HG02981 (cell line): ENCODE measurements around the gene PRMT7.

Experiments used
- ATAC-seq: cut with Tn5 transposase; IDR thresholded peaks from one replicate; pipeline ENCODE4 v1.9.1; 2021; ENCODE audit warnings: mild to moderate bottlenecking, moderate library complexity; ENCODE audit not compliant: unreplicated experiment

The PRMT7 gene, protein sequence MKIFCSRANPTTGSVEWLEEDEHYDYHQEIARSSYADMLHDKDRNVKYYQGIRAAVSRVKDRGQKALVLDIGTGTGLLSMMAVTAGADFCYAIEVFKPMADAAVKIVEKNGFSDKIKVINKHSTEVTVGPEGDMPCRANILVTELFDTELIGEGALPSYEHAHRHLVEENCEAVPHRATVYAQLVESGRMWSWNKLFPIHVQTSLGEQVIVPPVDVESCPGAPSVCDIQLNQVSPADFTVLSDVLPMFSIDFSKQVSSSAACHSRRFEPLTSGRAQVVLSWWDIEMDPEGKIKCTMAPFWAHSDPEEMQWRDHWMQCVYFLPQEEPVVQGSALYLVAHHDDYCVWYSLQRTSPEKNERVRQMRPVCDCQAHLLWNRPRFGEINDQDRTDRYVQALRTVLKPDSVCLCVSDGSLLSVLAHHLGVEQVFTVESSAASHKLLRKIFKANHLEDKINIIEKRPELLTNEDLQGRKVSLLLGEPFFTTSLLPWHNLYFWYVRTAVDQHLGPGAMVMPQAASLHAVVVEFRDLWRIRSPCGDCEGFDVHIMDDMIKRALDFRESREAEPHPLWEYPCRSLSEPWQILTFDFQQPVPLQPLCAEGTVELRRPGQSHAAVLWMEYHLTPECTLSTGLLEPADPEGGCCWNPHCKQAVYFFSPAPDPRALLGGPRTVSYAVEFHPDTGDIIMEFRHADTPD

DNA sequence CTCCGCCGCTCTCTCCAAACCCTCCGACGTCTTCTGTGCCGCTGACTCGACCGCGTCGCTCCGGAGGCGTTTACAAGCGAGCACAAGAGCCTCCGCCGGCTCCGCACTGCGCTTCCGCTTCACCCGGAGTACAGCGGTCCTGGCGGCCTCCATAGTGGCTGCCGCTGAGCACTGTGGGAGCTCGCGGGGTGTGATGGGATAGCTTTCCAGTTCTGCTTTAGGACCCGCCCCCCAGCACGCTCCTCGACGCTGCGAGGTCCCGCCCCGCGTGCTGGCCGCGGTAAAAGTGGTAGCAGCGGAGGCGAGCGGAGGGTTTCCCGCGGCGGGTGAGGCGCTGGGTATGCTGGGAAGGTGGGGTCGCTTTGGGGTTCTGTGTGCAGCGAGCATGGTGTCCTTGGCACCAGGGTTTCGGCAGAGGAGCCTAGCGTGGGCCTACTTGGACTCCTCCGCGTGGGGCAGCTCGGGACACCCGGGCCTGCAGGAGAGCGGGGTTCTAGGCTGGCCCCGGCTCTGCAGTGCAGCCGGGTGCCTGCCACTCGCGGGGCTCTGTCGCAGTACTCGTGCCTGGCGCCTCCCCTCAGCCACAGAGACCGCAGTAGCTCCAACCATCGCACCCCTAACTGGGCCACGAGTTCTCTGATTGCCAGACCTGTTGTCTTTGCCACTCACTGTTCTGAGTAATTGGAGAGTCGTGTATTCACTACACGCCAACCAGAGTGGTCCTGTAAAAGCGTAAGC, at the start of gene PRMT7, which contains the start of gene SLC7A6OS:
PRMT7 (plus strand) TSS at position 246 of the 738 bp plus-strand sequence. CDS start 4,961 bp downstream, outside the sequence.
SLC7A6OS (minus strand) TSS at position 173 of the 738 bp plus-strand sequence; CDS start at position 153, 20 bp downstream.
- peak; percentile 96 for ATAC-seq

DNA sequence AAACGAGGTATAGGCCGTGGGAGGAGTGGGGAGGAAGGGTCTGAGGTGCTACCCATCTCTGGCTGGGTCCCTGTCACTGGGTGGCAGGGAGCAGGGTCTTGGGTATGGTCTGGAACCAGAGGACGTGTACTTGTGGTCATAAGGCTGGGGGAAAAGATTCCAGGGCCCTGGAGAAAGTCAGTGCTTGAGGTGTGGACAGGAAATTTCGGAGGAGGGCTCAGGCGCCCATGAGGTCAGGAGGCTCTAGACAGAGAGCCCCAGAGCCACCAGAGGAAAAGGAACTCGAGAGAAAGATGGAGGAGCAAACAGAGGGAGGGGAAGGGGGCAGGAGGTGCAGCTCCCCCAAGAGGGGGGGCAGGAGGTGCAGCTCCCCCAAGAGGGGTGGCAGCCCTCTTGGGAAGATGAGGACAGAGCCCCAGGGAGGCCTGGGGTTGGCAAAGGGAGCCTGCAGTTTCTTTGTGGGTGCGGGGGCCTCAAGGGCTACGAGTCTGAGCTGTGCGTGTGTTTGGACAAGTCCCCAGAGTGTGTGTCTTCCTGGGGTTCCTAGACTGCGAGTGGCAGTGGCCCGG, 47.2 kb upstream of the PRMT7 start:
- ATAC-seq: peak; percentile 12

- ATAC-seq: peak; percentile 53
Observed at GRCh38 chr16:68264128-68265077, 46.4 kb upstream of the PRMT7 start, which contains the start of gene SLC7A6. SLC7A6 (plus strand) TSS chr16:68264526; CDS start chr16:68274727, 10,201 bp downstream.

- ATAC-seq: peak; percentile 14
Observed at GRCh38 chr16:68265078-68265920, 45.5 kb upstream of the PRMT7 start.

DNA sequence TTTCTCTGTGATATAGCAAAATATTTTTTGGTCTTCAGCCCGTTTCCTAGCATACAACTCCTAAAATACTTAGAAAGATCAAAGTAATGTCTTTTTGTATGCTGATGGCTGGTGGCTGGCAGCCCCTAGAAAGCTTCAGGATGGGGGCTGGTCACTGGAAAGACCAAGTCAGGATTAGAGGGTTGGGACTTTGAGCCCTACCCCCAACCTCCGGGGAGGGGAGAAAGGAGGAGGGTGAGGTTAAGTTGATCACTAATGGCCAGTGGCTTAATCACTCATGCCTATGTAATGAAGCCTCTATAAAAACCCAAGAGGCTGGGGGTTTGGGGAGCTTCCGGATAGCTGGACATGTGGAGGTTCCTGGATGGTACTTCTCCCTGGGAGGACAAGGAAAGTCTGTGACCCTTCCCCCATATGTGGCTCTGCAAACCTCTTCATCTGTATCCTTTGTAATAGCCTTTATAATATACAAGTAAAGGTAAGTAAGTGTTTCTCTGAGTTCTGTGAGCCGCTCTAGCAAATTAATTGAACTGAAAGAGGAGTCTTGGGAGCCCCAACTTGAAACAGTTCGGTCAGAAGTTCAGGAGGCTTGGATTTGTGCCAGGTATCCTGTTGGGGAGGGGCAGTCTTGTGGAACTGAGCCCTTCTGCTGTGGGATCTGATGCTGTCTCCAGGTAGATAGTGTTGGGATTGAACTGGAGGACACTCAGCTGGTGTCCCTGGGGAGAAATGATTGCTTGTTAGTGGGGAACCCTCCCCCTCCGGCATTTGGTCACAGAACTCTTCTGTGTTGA, 43.0 kb upstream of the PRMT7 start:
- no peak for ATAC-seq

- ATAC-seq: no peak
Observed at GRCh38 chr16:68269793-68270192, 41.0 kb upstream of the PRMT7 start.

DNA sequence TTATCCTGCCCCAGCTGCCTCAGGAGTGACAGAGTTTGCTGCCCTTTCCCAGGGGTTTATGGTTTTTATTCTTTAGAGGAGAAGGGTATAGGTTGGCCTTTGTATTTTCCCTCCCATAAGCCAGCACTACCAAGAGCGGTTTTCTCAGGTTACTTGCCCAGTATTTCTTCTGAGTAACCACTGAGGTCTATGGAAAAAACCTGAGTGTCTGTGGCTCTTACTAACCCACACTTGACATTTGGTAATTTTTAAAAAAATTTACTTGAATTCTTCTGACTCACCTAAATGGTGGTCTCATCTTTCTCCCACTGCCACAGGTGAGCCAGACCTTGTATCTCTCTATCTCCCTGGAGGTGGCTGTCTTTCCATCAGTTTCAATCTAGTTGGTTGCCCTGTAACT, 40.5 kb upstream of the PRMT7 start:
- no peak for ATAC-seq

DNA sequence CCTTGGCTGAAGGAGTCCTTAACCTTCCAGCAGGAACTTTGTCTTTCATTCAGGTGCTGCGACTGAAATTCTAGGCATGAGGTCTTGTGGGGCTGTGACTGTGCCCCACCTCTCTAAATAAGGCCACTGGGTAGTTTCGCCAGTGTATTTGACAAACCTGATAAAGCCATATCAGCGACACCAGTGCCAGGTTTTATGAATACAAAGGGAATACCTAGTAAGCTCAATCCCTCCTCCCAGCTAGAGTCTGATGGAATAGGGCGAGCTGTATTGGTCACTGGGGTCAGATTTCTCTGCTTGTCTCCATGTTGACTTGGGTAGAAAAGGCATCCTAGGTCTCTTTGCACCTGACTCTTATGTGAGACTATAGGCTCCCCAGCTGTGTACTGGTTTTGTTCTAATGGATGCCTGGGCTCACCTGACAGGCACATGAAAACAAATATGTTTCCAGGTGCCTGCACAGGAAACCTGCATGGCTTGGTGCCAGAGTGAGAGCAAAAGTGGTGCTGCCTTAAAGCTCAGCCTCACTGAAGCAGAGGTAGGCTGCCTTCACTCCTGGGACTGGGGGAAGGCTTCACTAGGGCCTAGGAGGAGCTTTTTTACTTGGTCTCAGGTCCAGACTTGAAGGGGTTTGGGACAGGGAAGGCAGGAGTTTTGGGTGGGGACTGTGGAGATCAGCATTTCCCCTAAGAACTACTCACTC, 38.2 kb upstream of the PRMT7 start:
- ATAC-seq: no peak

- no peak for ATAC-seq
Observed at GRCh38 chr16:68273459-68273858, 37.4 kb upstream of the PRMT7 start.

DNA sequence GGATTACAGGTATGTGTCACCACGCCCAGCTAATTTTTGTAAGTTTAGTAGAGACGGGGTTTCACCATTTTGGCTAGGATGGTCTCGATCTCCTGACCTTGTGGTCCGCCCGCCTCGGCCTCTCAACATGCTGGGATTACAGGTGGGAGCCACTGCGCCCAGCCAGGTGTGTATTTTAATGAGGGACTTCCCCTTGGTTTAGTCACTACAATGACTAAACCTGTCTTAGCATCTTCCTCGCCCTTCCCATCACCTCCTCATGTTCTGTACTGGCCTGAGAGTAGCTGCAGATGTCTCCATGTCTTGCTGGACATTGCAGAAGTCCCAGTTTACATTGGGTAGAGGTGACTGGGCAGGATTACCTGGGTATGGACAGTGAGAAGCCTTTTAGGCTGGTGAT, 36.9 kb upstream of the PRMT7 start:
- ATAC-seq: no peak

GRCh38 chr16:68274441-68274840, 36.4 kb upstream of the PRMT7 start:
- no peak for ATAC-seq

DNA sequence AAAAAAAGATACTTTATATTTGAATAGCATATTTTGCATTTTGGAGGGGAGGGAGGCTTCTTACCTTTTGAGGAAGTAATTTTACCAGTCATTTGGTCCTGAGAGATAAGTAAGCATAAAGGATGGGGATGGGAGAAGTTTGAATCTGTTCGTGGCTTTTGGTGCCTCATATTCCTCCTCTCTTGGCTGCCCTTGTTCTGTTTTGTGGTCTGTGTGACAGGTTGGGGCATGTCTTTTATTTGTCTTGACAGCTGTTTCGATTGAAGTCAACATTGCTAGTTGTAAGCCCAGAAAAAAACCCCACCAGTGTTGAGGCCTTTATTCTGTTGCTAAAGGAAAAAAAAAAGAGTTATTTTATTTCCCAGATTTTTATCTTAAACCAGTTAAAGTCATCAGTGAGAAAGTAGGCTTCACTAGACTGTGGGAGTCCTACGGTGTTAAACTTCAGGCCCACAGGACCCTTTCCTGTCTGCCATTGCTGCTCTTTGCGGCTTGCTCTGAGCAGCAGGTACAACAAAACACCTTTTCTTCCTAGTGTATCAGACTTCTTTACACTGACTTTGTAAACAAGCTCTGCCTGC, 35.1 kb upstream of the PRMT7 start:
- ATAC-seq: no peak

- no peak for ATAC-seq
Observed at GRCh38 chr16:68276223-68276622, 34.6 kb upstream of the PRMT7 start.

DNA sequence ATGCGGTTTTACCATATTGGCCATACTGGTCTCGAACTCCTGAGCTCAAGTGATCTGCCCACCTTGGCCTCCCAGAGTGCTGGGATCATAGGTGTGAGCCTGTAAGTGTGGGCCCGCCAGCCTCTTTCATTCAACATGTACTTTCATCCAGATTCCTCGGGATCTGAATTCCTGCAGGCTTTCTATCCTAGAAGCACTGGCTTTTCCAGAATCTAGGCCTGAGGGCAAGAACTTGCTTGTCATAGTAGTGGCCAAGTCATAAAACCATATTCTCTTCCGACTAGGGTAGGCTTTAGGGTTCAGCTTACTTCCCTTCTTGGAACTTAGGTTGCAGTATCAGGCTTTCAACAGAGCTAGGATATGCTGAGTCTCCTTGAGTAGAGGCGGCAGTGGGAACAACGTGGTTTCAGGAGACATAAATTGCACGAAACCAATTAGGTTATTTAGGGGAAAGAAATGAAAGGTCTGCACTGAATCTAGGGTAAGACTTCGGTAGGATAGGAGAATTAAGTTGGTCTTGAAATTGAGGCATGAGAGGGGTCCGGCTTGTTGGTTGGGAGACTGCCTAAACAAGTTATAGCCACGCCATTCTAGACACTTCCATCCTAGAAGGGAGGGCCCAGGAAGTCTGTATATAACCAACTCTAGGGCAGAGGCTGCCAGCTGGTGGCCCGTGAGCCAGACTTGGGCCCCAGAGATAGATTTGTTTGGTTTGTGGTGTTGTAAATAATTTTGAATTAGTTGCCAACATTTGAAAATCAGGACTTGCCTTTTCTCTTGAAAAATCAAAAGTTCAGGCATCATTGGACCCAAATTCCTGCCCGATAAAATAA, 30.9 kb upstream of the PRMT7 start:
- ATAC-seq: no peak

- no peak for ATAC-seq
Observed at GRCh38 chr16:68281368-68282063, 29.3 kb upstream of the PRMT7 start.

DNA sequence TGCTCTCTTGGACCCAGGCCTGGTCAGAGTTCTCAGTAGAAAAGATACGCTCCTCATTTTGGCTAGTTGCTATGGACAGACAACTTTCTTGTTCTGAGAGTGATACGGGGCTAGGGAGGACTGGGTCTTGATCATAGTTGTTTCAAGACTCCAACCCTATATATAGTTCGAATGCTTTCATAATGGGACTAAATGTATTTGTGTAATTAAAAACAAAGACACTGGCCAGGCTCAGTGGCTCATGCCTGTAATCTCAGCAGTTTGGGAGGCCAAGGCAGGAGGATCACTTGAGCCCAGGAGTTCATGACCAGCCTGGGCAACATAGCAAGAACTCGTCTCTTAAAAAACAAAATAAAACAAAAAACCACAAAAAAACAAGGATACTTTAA, 28.8 kb upstream of the PRMT7 start:
- ATAC-seq: no peak
